GF-D8 (cell line): ENCODE data around the gene EEF1G.
A peak's percentile ranks its signal among the peaks of the same experiment; 100 is the strongest.
"Not testable (repeated sequence)": the region's sequence is repeated elsewhere in the genome, so short reads cannot be mapped to it uniquely, and the experiment has no call there.

Source experiments
- DNase-seq: peaks from one replicate; lab custom pipeline; 2025; lab: John Stamatoyannopoulos, UW

EEF1G gene

GRCh38 chr11:62603776-62604299, 30.1 kb upstream of the EEF1G start:
- DNase-seq, result no peak

DNA sequence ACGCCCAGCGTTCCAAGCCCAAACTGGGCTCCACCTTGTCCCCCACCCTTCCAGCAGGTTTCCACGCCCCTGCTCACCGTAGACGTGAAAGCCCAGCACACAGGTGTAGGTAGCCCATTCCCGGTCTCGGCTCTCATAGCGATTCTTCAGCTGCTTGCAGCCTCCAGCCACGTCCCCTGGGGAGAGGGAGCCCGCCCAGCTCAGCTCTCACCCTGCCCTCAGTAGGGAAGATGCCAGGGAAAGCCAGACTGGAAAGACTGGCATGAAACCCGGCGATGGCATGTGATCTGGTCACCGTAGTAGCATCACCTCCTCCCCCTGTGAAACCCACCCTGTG, 29.3 kb upstream of the EEF1G start:
- no peak for DNase-seq

DNA sequence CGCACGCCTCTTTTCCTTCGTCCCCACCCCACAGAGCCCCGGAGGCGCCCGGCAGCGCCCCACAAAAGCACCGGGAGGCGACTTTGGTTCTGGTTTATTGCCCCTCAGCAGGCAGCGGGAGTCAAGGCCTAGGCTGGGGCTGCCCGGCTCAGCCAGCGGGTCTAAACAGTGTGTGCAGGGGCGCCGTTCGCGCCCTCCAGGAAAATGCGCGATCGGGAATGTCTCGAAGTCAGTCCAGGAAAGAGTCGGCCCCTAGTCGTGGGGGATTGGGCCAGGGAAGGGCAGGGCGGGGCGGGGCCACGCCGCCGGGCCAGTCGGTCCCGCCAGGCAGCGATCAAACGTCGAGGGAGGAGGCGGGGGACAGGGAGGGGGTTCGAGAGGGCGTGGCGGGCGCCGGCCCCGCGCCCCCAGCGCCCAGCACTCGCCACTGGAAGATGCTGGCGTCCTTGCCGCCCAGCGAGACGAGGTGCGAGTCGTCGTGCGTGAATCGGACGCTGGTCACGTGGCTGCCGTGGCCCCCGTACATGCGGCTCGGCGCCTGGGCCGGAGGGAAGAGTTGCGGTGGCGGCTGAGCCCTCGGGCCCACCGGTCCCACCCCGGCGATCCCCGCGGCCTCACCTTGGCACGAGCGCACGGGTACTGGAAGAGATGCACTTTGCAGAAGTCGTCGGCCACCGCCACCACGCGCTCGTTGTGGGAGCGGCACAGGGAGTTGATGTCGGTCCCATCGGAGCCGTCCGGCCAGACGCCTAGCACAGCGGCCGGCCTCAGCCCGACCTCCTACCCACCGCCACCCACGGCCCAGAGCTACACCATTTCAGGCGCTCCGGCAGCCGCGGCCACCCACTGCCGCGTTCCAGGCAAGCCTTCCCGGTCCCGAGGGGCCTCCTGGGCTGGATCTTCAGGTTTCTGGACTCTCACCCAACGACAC, 28.7 kb upstream of the EEF1G start:
- DNase-seq, result no peak

GRCh38 chr11:62601372-62602140, 27.9 kb upstream of the EEF1G start, which contains the start of gene MTA2:
Gene MTA2 (minus strand): TSS chr11:62601865. CDS start chr11:62601450, 415 bp downstream.
- DNase-seq, result peak; percentile 93

GRCh38 chr11:62601122-62601371, 27.4 kb upstream of the EEF1G start:
- DNase-seq, result no peak

GRCh38 chr11:62600367-62601121, 26.9 kb upstream of the EEF1G start:
- DNase-seq, result no peak

DNA sequence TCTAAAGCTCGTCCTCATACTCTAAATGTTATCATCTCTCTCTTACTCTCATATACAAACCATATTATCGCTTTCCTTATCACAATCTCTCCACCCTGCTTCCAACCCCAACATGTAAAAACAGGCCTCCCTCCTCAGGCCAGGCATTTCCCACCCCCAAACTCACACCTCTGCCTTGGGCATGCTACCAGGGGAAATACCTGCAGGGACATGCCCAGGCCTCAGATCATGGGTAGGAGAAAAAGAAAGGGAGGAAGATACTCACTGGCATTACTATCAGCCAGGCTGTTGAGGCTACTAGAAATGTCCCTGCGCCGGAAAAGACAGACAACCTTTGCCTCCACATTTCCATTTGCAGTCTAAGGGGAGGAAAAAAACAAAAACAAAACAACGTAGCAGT, 26.2 kb upstream of the EEF1G start:
- no peak for DNase-seq

DNA sequence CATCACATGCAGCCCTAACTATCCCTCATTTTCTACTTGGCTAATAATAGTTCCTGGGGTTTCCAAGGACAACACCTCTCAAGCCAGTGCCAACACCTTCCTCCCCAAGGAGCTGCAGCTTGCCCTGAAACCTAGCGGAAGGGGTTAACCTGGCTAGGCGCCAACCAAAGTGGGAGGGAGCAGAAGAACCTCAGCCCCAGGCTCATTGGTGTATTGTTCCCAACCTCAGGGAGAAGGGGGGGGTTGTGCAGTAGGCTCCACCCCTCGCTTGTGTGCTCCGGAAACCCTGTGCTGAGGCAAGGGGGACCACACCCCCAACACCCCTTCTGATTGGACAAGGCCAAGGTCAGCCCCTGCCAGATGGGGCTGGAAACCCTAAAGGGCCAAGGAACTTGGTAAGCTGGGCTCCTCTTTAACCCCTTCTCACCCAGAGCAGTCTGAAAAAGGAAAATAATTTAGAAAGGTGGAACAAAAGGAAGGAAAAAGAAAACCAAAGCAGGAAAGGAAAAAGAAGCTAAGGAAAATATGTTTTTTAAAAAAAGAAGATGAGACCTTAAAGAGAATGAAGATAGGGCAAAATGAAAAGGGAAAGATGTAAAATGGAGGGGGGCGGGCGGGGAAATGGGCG, 25.5 kb upstream of the EEF1G start:
- peak; percentile 96 for DNase-seq

- no peak for DNase-seq
Observed at GRCh38 chr11:62595124-62595523, 21.4 kb upstream of the EEF1G start.

- DNase-seq, result peak; percentile 61
Observed at GRCh38 chr11:62593434-62594044, 19.8 kb upstream of the EEF1G start.

DNA sequence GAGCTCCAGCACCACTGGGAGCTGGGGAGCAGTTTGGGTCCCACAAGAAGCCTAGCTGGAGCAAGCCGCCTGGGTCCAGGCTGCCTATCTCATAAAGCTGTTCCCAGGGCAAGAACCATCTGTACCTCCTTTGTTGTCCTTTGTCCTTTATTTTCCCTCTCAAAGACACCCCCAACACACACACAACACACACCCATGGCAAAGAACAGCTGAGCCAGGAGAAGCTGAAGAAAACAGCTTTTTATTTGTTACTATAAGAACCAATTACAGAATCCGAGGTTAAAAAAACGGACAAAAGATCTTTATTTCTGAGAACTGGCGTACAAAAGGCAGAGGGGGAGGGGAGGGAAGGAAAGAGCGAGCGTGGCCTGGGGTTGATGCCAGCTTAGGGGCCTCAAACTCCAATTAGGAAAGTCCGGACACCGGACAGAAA, 19.3 kb upstream of the EEF1G start:
- DNase-seq, result no peak

- no peak for DNase-seq
Observed at GRCh38 chr11:62592146-62592815, 18.6 kb upstream of the EEF1G start.

- DNase-seq, result peak; percentile 99
Observed at GRCh38 chr11:62591448-62592145, 17.9 kb upstream of the EEF1G start, which contains the start of gene TUT1. Gene TUT1 (minus strand): TSS chr11:62591523. CDS start chr11:62591485, 38 bp downstream.

DNA sequence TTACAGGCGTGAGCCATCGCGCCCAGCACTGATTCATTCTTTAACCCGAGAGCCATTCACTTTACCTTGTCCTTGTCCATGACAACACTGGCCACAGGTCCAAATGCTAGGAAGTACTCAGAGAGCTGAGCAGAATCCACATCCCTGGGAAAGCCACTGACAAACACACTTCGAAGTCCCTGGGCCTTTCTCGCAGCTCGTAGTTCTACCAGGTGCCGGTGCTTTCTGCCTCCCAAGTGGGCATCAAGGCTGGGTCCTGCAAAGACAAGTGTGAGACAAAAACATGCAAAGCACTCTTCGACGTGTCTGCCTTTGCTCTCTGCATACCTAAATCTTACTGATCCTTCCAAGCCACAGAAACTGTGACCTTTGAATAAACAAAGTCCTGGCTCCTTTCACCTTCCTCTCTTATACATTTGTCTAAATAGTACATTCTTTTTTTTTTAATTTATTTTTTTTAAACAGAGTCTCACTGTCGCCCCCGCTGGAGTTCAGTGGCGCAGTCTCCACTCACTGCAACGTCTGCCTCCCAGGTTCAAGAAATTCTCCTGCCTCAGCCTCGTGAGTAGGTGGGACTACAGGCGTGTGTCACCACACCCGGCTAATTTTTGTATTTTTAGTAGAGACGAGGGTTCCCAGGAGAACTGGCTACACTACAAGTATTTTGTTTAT, 15.4 kb upstream of the EEF1G start:
- no peak for DNase-seq

- DNase-seq, result not testable (repeated sequence)
Observed at GRCh38 chr11:62585356-62585755, 11.7 kb upstream of the EEF1G start.

DNA sequence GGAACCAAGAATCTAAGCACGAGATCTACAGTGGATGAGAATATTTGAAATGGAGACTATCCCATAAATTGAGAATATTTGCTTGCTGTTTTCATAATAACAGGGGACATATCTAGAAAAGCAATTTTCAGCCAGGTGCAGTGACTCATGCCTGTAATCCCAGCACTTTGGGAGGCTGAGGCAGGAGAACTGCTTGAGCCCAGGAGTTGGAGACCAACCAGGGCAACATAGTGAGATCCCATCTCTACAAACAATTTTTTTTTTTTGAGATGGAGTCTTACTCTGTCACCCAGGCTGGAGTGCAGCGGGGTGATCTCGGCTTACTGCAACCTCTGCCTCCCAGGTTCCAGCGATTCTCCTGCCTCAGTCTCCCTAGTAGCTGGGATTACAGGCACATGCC, 8.0 kb upstream of the EEF1G start:
- not testable (repeated sequence) for DNase-seq

GRCh38 chr11:62580959-62581715, 7.4 kb upstream of the EEF1G start:
- DNase-seq, result no peak

GRCh38 chr11:62579252-62579651, 5.6 kb upstream of the EEF1G start:
- DNase-seq, result no peak

DNA sequence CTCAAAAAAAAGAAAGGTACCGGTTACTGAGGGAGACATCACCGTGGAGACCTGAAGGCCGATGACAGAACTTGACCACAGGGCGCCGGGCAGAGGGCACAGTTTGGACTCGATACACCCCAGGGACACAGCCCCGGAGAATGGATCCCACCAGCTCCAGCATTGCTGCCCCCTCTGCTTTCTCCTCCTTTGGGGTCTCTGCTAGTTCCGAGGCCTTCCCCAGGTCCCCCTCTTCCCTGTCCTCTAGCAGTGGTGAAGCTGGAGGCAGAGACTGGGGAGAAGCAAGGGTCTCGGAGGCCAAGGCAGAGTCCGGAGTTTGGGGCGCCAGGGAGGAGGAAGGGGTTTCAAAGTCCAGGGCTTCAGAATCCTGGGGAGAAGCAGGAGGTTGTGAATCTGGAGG, 4.8 kb upstream of the EEF1G start:
- DNase-seq, result no peak
